Measurements from ENCODE around the gene TMEM167B. TPM values are rescaled to one million over a fixed set of nuclear protein-coding genes. Genes with fewer than 3 reads are reported as not detected.
"Not testable (repeated sequence)": the region's sequence is repeated elsewhere in the genome, so short reads cannot be mapped to it uniquely, and the experiment has no call there.

Gene TMEM167B
- polyA plus RNA-seq, 4 donors = 11.4 to 32.7 (median 17.1) TPM

DNA sequence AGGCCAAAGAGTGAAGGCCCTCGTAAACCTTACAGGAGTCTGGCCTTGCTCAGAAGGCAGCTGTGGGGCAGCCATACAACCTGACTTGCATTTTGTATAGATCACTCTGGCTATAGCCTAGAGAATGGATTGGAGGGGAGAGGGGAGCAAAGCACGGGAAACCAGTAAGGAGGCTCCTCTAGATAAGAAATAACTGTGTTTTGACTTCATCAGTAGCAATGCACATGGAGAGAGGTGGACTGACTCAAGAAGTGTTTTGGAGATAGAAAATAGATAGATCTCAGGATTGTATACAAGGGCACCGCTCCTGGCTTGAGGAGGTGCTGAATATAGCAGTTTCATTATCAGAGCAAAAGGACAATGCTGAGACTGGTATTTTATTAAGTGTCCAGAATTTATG lies 49.8 kb downstream of the TMEM167B start:
- no peak for FAIRE-seq

DNA sequence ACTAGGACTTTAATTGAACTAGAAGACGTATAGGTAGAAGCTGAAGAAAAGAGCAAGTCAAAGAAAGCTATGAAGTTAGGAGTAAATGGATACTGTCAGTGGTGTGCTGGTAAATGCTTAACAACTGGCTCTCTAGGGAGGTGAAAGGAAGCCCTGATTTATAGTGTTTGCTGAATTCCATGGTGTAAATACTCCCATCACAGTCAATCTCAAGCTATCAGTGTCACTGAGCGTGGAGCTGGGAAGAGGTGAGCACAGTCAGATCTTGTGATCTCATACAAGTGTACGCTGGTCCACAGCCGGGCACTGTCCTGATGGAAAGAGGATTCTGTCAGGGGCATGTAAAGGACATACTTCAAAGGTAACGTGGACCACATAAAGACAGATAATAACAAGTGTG lies 51.7 kb downstream of the TMEM167B start:
- Histone ChIP-seq H3K27me3 (ENCODE audit: control insufficient read depth in 3 of 3, insufficient read depth in 3 of 3, low read length in 3 of 3) (no peaks in the 10 kb centered on the region), H3K4me3 (ENCODE audit: low read depth in 1 of 3, low read length in 3 of 3) (no peak overlapping the region), H3K9me3 (ENCODE audit: control insufficient read depth in 2 of 2, insufficient read depth in 1 of 2, low read depth in 1 of 2, low read length in 1 of 2) (no peaks in the 10 kb centered on the region), H3K36me3 (ENCODE audit: control insufficient read depth in 3 of 3, insufficient read depth in 2 of 3, low read depth in 1 of 3, low read length in 3 of 3) (peaks cover 0 to 7% (median 0%) of the 10 kb centered on the region in 3 donors), H3K4me1 (ENCODE audit: control insufficient read depth in 3 of 3, insufficient read depth in 2 of 3, low read depth in 1 of 3, low read length in 2 of 3) (peaks cover 0 to 24% (median 0%) of the 10 kb centered on the region in 3 donors), H3K27ac (ENCODE audit: low read depth in 1 of 3, low read length in 2 of 3) (no peak overlapping the region)
- 83 to 90% (median 84%) methylated on average over 5 of the region's 5 CpGs for WGBS, 3 donors
- peak in 1 of 2 donors; percentile 31 for DNase-seq
- FAIRE-seq = no peak

More for the DNA sequence above, 49.8 kb downstream of the TMEM167B start:
- peaks cover 0 to 42% (median 0%) of the 10 kb centered on the region in 3 donors for H3K4me1 ChIP-seq (ENCODE audit: control insufficient read depth in 3 of 3, insufficient read depth in 2 of 3, low read depth in 1 of 3, low read length in 2 of 3)
- H3K9me3 ChIP-seq (ENCODE audit: control insufficient read depth in 2 of 2, insufficient read depth in 1 of 2, low read depth in 1 of 2, low read length in 1 of 2) = no peaks in the 10 kb centered on the region
- no peaks in the 10 kb centered on the region for H3K27me3 ChIP-seq (ENCODE audit: control insufficient read depth in 3 of 3, insufficient read depth in 3 of 3, low read length in 3 of 3)
- peaks cover 0 to 7% (median 0%) of the 10 kb centered on the region in 3 donors for H3K36me3 ChIP-seq (ENCODE audit: control insufficient read depth in 3 of 3, insufficient read depth in 2 of 3, low read depth in 1 of 3, low read length in 3 of 3)
- 62 to 65% (median 62%) methylated on average over 3 of the region's 3 CpGs for WGBS, 3 donors
- no peak overlapping the region for H3K4me3 ChIP-seq (ENCODE audit: low read depth in 1 of 3, low read length in 3 of 3)
- DNase-seq = no peak
- H3K27ac ChIP-seq (ENCODE audit: low read depth in 1 of 3, low read length in 2 of 3) = no peak overlapping the region

DNA sequence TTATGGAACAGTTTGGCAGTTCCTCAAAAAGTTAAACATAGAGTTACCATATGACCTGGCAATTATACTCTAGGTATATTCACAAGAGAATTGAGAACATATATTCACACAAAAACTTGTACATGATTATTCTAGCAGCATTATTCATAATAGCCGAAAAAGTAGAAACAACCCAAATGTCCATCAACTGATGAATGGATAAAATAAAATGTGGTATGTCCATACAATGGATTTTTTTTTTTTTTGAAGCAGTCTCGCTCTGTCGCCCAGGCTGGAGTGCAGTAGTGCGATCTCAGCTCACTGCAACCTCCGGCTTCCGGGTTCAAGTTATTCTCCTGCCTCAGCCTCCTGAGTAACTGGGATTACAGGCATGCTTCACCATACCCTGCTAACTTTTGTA lies 52.2 kb downstream of the TMEM167B start:
- not testable (repeated sequence) for H3K27ac ChIP-seq (ENCODE audit: low read depth in 1 of 3, low read length in 2 of 3); H3K36me3 ChIP-seq (ENCODE audit: control insufficient read depth in 3 of 3, insufficient read depth in 2 of 3, low read depth in 1 of 3, low read length in 3 of 3); H3K4me3 ChIP-seq (ENCODE audit: low read depth in 1 of 3, low read length in 3 of 3); FAIRE-seq; H3K9me3 ChIP-seq (ENCODE audit: control insufficient read depth in 2 of 2, insufficient read depth in 1 of 2, low read depth in 1 of 2, low read length in 1 of 2); H3K27me3 ChIP-seq (ENCODE audit: control insufficient read depth in 3 of 3, insufficient read depth in 3 of 3, low read length in 3 of 3); DNase-seq
- WGBS, 3 donors = 85 to 99% (median 99%) methylated on average over 6 of the region's 6 CpGs
- peaks cover 0 to 22% (median 0%) of the 10 kb centered on the region in 3 donors for H3K4me1 ChIP-seq (ENCODE audit: control insufficient read depth in 3 of 3, insufficient read depth in 2 of 3, low read depth in 1 of 3, low read length in 2 of 3)

Other genes starting within 250 kb of the TMEM167B start
- gene AKNAD1, start 233.7 kb upstream of the TMEM167B start, polyA plus RNA-seq = under 1 TPM in 2 of 4 donors, not detected in 2; 0.03 to 0.22 TPM
- gene GPSM2, start 213.8 kb upstream of the TMEM167B start, polyA plus RNA-seq = 10 to 100 TPM in 2 of 4 donors, 1 to 10 TPM in 2; 4.1 to 21.5 (median 12.2) TPM
- gene CLCC1, start 127.3 kb upstream of the TMEM167B start, polyA plus RNA-seq = 10 to 100 TPM in 2 of 4 donors, 1 to 10 TPM in 2; 2.2 to 23.6 (median 8.1) TPM
- 1 to 10 TPM; 2.7 to 5.0 (median 4.4) TPM for gene WDR47, start 48.7 kb upstream of the TMEM167B start, polyA plus RNA-seq
- gene TAF13, start 14.8 kb upstream of the TMEM167B start, polyA plus RNA-seq = 10 to 100 TPM; 34.9 to 49.2 (median 39.2) TPM
- 10 to 100 TPM in 2 of 4 donors, 1 to 10 TPM in 2; 3.8 to 75.3 (median 35.4) TPM for gene ELAPOR1, start 23.4 kb downstream of the TMEM167B start, polyA plus RNA-seq
- gene SARS1, start 123.2 kb downstream of the TMEM167B start, polyA plus RNA-seq = 100 to 1,000 TPM in 3 of 4 donors, 10 to 100 TPM in 1; 99.1 to 190 (median 133) TPM
- 1 to 10 TPM in 2 of 4 donors, under 1 TPM in 2; under 0.01 to 7.9 (median 1.5) TPM for gene CELSR2, start 158.8 kb downstream of the TMEM167B start, polyA plus RNA-seq
- gene PSRC1, start 192.4 kb downstream of the TMEM167B start, polyA plus RNA-seq = 10 to 100 TPM in 2 of 4 donors, 1 to 10 TPM in 1, under 1 TPM in 1; 0.67 to 15.5 (median 8.0) TPM
- 10 to 100 TPM in 1 of 4 donors, under 1 TPM in 1, not detected in 2; 0.16 to 24.1 TPM for gene MYBPHL, start 216.2 kb downstream of the TMEM167B start, polyA plus RNA-seq

Data from small intestine (tissue), 7 donors.